NCI-H524 treated with DMSO at 0.1 percent for 48 hours (cell line): ENCODE data around the gene SORBS1.

Experiments
- DNase-seq: peaks from one replicate; lab custom pipeline; 2025; lab: John Stamatoyannopoulos, UW

Gene SORBS1

DNA sequence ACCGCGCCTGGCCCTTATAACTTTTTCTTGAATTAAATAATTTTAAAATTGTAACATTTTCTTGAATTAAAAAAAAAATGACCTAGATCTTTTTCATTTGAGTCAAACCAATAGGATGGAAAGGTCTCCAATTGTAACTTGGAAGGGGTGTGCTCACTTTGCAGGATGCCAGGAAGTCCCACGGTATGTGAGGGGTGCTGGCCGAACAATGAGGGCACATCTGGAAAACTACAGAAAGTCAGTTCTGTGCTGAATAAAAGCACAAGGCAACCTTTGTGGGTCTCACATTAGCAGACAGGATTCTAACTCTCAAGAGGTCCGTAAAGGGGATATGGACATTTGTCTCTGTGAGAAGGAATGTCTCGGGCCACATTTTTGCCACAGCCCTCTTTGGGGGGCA is 217.6 kb downstream of the SORBS1 start:
- no peak for DNase-seq

DNA sequence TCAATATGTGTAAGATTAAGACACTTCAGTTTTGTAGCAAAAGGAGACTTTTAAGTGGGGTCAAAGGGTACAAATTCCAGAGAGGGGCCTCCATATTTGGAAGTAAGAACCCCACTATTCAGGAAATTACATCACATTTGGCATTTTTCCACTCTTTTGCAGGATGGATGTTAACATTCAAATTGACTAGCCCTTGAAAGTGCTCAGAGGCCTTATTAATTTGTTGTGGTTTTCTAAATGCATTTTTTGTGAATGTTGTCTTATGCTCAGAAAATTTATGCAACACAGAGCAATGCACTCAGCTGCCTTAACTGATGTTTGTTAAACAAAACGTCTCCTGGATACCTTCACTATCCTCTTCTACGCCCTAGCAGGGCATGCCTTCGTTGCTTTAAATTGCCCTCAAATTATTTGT is 219.4 kb downstream of the SORBS1 start:
- DNase-seq, result no peak

DNA sequence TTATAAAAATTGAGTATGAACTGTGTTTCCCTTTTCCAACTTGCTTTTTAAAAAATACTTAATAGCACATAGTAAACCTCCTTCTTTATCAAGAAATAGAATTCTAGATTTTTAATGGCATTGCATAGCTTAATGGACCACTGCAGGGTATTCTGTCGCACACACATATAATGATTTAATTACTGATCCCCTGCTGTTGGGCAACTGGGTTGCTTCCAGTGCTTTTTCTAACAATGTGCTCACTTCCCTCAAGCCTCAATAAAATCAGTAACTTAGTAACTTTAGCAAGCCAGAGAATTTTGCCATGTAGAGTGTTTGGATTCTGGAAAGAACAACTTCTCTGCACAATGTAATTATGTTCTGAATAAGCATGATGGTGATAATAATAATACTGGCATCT is 221.3 kb downstream of the SORBS1 start:
- DNase-seq, result no peak

DNA sequence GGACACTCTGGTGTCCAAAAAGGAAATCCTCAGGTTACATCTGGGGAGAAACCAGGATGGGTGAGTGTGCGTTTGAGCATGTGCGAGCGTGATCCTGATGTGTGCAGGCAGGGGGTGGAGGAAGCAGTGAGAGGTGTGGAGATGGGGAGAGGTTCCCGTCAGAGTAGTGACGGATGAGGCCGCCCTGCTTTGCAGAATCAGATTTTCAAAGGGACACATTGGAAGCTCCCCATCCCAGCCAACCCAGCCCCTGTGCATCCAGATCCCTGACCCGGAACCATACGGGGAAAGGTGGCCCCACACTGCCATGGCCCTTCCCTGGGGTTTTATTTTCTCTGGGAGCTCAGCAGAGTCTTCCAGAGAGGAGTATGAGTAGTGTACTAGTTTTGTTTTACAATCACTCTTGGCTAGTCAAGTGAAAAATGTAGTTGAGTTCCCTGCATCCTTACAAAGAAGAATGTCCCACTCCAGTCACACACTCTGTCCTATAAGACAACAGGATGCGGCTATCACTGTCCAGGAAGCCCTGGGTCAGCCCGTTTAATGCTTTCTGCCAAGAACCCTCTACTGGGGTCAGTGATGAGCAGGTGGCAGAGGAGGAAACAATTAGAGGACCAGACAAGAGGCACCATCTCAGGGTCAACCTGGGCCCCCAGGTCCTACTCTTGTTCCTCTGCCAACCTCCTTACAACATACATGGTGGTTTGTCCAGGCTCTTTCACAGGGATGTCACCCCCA is 223.6 kb downstream of the SORBS1 start:
- DNase-seq, result no peak

DNA sequence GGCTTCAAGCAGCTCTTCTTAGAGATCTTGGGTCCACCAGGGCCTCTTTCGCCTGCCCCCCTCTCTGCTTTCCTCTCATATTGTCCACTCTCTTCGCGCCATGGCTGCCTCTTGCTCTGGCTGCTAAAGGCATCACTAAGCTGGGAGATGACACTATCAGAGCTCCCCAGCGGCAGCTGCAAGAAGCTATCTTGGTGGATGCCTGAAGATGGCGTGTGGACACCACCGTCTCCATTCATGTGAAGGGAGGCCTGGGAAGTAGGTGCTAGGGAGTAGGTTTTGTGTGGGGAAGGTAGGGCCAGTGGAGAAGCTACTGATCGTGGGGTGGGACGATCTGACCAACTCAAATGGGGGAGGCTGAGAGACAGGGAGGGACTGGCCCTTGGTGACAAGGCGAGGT is 224.5 kb downstream of the SORBS1 start:
- DNase-seq, result no peak

DNA sequence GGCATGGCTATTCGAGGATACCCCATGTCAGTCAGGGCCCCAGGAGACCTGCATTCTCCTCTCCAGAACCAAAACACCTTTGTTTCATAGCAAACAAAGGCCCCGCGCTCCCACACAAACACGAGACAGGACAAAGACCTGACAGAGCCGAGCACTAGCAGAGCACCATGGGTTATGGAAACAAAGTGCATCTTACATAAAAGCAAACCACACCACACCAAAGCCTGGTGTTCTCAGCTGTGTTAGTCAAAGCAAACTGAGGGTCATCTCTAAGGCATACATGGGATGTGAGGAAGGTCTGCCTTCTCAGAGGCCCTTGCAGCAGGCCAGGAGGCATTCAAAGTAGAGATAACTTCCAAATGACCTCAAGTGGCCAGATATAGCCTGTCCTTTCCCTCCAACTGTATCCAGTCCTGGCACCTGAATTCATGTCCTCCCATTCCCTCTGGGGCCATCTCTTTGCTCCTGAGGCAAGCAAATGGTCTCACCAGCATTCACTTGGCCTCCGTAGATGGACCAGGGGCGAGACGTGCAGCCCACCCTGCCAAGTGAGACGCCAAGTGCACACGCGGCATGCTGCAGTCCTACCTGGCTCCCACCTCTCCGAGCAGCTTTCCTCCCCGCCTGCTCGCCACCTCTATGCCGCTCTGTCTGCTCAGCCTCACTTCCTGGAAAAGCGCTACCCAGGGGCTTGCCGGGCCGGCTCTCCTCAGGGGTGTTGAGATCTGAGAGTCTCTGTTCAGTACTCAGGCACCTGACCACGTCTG is 225.1 kb downstream of the SORBS1 start:
- no peak for DNase-seq

DNA sequence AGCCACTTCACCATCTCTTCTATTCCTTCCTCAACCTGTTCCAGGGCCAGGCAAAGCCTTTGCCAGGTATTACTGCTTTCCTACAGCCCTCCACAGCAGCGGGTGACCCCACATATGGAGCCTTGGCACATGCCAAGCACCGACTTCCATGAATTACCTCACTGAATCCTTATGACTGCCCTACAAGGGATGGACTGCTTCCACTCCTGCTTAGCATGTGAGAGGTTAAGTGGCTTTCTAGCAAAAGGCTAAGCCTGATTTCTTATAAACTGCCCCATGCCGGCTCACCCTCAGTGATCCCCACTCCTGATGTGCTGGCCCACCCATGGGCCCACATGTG is 226.4 kb downstream of the SORBS1 start:
- DNase-seq, result no peak

DNA sequence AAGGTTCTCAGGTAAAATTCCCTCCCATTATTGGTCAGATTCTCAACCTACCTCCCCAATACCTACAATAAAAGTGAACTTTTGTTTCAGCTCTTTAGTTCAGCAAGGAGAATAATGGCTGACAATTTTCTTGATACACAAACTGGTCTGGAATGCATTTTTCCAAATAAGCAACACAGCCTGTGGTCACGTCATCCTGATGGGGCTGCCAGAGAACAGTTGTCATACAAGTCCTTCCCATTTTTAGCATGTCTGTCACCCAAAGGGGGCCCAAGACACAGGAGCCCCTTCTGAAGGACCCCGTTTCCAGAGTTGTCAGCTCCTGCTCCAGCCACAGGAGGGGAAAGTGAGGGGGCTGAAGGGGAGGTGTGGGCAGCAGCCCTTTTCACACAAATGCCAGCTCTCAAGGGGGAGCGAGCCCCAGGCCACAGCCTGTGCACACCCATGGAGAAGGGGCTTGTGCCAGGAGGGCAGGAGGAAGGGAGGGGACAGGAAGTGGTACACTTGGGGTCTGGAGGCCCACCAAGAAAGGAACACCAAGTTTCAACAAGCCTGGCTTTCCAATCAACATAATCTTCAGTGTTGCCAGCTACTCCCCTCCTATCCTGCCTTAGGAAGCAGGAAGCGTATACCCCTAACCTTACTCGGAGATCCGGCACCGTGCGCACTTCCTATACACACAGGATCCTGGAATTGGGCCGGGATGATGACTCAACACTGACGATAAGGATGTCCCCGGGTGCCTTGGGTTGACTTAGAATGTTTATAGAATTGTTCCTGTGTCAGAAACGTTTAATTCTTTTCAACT is 227.0 kb downstream of the SORBS1 start:
- no peak for DNase-seq

DNA sequence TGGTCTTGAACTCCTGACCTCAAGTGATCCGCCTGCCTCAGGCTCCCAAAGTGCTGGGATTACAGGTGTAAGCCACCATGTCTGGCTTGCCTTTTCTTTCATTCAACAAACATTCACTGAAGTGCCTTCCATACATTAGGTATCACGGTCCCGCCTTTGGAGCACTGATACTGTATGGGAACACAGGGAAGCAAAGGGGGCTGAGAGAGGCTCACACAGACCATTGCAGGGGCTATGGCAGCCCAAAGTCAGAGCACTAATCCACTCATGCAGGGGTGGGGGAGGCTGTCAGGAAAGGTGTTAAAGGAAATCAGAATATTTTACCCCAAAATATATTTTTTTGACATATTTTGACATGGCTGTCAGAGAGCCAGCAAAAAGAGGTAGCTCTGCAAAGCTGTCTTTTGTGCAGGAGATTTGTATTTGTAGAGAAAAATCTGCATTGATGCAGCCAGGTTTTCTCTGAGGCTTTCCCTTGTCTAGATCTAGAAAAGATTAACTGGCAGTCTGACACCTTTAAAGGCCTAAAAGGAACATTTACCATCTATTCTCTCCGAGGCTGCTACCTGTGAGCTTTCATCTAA is 228.4 kb downstream of the SORBS1 start:
- DNase-seq, result no peak

DNA sequence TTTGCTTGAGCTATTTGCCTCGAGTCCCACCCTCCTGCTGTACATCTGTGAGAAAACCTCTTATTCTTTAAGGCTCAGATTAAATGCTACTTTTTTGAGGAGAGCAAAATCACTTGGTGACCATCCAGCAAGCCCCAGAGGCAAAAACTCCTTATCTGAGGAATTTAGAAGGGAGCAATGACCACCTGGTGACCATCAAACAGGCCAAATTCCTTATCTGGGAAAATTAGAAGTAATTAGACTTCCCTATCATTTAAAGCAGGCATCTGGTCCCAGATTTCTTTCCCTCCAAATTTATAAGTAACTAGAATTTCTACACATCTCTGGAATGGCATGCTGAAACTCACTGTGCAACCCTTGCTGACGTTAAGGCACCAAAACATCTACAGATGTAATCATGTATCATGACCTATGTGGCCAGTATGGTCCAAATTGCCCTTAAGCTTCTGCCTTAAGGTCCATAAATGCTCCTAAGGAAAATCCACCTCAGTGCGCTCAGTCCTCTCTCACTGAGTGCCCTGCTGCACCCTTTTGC is 229.5 kb downstream of the SORBS1 start:
- DNase-seq, result no peak

DNA sequence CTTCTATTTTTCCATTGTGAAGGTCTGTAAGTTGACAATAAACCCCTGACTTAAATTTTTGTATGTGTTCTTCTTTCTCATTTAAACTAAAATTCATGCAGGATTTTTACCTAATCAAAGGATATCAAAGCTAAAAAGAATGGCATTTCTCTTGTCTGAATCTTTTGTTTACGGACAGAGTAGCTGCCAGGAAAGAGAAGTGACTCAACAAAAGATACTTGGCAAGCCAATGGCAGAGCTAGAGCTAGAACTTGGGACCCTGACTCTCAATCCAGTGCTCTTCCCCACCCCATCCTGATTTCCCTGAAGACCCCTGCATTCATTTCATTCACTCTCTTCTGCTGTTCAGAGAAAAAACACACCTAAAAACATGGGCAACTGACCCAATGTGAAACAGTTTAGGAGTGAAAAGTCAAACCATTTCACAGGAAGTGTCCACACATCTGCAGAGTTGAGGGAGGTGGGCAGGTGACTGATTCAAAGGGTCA is 230.2 kb downstream of the SORBS1 start:
- DNase-seq, result no peak

DNA sequence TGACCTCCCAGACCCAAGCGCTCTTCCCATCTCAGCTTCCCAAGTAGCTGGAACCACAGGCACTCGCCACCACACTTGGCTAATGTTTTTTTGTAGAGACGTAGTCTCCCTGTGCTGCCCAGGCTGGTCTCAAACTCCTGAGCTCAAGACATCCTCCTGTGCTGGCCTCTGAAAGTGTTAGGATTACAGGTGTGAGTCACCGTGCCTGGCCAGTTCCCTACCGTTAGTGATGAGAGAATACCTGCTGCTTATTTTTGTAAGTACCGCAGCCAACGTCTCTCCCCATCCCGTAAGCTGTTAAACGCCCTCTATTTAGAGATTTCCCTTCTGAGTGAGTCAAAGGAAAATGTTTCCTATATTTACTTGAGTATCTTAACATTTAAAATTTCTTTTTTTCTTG is 231.9 kb downstream of the SORBS1 start:
- no peak for DNase-seq

DNA sequence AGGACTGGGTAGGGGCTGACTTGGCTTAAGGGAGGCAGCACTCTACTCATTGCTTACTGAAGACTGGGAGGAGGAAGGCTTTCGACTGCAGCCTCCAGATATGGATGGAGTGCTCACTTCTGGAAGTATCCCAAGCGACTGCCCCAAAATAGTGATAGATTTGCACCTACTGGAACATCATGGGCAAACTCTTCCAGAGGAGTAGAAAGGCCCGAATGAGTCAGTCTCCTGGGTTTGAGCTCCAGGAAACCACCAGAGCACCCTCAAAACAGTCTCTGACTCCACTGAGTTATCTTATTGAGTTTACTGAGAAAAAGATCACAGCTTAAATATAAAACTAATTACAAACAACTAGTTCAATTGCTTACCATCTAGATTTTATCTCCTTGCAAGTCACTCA is 233.2 kb downstream of the SORBS1 start:
- DNase-seq, result no peak

DNA sequence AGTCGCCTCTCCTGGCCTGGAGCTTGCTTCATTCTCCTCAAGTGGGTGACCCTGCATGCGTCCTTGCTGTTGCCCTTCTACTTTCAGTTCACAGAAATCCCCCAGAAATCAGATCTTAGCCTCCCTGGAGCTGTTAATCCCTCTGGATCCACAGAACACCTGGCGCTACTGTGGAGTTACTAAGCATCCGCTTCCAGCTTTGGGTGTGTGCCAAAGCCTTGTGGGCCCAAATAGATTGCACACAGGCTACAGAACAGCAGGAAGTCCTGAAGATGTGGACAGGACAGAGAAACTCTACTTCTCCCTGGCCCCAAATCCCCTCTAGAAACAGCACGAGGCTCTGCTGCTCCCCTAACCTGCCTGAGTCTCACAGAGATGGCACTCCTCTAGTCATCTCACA is 233.8 kb downstream of the SORBS1 start:
- DNase-seq, result peak; percentile 67

DNA sequence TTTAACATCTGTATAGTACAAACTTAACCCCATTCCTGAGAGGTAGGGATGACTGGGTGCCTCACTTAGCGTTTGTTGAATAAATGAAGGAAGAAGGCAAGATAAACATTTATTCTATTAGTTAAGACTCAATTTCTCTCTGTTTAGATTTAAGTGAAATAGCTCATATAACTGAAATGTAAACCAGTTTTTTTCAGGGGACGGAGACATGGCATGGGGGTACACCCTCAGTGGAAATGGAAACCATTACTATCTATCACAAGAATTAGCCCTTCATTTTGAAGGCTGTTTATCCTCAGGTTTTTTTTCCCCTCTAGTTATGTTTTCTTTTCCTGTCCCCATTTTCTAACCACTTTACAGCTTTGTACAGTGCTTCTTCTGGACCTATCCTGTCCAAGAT is 234.8 kb downstream of the SORBS1 start:
- DNase-seq, result no peak

DNA sequence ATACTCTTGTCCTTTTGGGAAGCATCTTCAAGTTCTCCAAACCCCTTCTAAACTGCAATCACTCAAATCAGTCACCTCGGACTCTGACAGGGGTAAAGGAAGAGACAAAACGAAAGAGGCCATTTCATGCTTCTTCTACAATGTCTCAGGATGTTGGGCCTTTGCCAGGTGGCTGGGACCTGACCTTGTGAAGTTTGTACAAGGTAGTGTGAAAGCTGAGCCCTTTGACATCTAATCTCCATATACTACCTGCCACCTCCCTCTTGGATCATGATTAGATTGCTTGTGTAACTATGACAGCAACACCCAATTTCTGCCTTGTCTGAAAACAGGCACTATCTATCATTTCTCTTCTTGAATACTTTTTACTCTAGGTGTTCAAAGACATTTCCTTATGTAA is 235.3 kb downstream of the SORBS1 start:
- no peak for DNase-seq

DNA sequence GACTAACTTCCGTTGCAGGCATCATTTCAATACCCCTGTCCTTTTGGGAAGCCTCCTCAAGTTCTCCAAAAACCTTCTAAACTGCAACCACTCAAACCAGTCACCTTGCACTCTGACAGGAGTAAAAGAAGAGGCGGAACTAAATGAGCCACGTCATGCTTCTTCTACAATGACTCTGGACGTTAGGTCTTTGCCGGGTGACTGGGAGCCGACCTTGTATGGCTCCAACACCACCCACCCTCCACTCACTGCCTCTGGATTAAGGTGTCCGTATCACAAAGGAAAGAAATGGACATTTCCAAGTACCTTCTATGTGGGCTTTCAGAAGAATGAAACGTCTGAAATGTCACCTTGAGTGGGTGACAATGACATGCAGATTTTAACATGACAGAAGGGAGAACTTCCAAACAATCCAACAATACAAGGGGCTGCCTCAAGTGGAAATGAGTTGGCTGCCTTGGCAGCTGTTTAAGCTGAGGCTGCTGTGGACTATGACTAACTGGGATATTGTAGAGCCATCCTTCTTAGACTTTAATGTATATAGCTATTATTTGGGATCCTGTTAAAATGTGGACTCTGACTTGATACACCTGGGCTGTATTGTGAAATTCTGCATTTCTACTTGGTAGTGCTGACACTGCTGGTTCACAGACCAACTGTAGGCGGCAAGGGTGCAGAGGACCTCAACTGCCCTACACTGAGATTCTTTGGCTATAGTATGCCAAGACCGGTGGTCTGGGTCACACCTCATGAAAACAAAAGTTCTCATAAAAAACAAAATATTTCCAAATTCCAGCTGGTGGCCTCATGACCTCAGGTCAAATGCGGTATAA is 236.5 kb downstream of the SORBS1 start:
- DNase-seq, result no peak

DNA sequence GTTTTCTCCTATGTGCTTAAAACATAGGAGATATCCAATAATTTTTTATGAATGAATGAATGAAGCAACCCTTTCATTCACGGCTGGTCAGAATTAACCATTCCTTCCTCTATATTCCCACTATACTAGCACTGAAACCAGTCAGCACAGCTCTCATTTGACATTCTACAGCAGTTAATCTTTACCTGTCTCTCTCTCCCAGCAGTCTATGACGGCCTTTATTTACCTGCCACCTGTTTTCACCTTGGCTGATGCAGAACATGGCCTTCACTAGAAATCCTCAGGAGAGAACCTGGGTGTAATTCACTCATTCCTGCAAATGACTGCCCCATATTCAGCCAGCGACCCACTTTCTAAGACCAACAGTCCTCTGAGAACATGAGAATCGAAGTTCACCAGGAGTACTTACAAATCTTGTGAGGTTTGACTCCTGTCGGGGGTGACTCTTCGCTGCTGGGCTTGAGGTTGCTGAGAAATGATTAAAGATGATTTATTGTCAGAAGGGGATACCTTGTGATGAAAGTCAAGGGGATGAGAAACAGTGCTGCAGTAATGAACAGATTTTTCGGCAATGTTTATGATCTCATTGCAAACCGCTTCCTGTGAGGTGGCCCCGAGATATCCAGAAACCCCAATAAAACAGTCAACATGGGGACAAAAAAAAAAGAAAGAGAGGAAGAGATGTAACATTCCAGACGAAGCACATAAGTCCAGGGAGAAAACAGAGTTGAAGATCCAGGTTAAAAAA is 239.4 kb downstream of the SORBS1 start:
- DNase-seq, result no peak

DNA sequence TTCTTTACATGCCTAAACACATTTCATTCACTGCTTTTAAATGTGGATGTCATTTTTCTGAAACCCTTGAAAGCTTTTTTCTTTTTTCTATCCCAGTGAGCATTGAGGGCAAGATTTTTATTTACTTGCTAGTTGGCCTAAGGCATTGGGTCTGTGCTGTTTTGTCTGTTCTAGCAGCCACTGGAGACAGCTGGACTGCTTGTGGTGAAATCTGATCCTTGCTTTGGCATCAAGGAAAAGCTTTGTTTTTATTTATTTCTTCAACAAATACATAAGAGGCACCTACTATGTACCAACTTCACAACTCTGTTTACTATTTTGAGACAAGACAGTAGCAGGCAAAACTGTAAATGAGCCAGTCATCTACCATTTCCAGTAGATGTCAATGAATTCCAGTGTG is 241.9 kb downstream of the SORBS1 start:
- no peak for DNase-seq

DNA sequence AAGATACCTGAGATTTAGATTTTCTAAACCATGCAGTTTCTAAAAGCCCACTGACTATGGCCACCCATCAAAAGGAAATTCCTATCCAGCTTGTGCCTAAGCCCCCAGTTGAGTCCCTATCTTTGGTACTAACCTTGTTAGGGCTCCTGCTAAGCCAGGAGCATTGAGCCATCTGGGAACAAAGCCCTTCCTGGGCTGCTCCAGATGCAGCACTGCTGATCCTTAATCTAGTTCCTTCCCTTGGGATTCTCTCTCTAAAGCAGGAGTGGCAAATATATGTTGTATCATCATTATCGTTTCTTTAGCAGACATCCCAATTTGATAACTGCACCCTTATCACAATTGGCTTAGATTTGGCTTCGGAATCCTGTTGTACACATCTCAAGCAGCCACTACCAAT is 245.7 kb downstream of the SORBS1 start:
- DNase-seq, result no peak
